Trophoblast cell (in vitro differentiated cells and primary cell): ENCODE measurements around the gene MRPL27.

Experiments used
- DNase-seq, 2 donors: peaks; one replicate each; pipeline ENCODE4 v3.0.0-alpha.2; 2016
- H2AFZ ChIP-seq: 2 replicates; pipeline ENCODE4 v1.6.1; 2013; ENCODE audit warnings: low read length, moderate library complexity, mild to moderate bottlenecking; ENCODE audit not compliant: insufficient read depth, poor library complexity
- H2AK5ac ChIP-seq: 2 replicates; pipeline ENCODE4 v1.6.1; 2013; ENCODE audit warnings: mild to moderate bottlenecking, low read length
- H2BK120ac ChIP-seq: 2 replicates; pipeline ENCODE4 v1.6.1; 2013; ENCODE audit warnings: low read length, mild to moderate bottlenecking, moderate library complexity; ENCODE audit not compliant: insufficient read depth, poor library complexity
- H2BK12ac ChIP-seq: 2 replicates; pipeline ENCODE4 v1.6.1; 2013; ENCODE audit warnings: mild to moderate bottlenecking, low read length, moderate library complexity
- H2BK5ac ChIP-seq: 2 replicates; pipeline ENCODE4 v1.6.1; 2013; ENCODE audit warnings: low read length, low read depth, moderate library complexity, mild to moderate bottlenecking; ENCODE audit not compliant: poor library complexity
- H3K14ac ChIP-seq: 2 replicates; pipeline ENCODE4 v1.6.1; 2013; ENCODE audit warnings: mild to moderate bottlenecking, low read length
- H3K18ac ChIP-seq: 2 replicates; pipeline ENCODE4 v1.6.1; 2013; ENCODE audit warnings: mild to moderate bottlenecking, low read length
- H3K23ac ChIP-seq: 2 replicates; pipeline ENCODE4 v1.6.1; 2013; ENCODE audit warnings: low read length
- H3K27ac ChIP-seq: 2 replicates; pipeline ENCODE4 v1.5.1; 2013; ENCODE audit warnings: low read depth, mild to moderate bottlenecking, inconsistent platforms, low read length, moderate library complexity
- H3K27me3 ChIP-seq: 2 replicates; pipeline ENCODE4 v1.6.1; 2013; ENCODE audit warnings: inconsistent platforms, mild to moderate bottlenecking, low read length, moderate library complexity; ENCODE audit not compliant: insufficient read depth
- H3K36me3 ChIP-seq, 2 experiments: 1 replicate in 1 of 2; 2 replicates in 1 of 2; pipeline ENCODE4 v1.6.1; 2013; ENCODE audit warnings: low read length in 2 of 2, mild to moderate bottlenecking in 2 of 2, moderate library complexity in 1 of 2; ENCODE audit not compliant: insufficient read depth in 2 of 2, control insufficient read depth in 1 of 2
- H3K4ac ChIP-seq: 2 replicates; pipeline ENCODE4 v1.6.1; 2013; ENCODE audit warnings: low read depth, mild to moderate bottlenecking, low read length, moderate library complexity
- H3K4me1 ChIP-seq, 2 experiments: 1 replicate in 1 of 2; 2 replicates in 1 of 2; pipeline ENCODE4 v1.6.1; 2013; ENCODE audit warnings: low read length in 2 of 2, mild to moderate bottlenecking in 2 of 2, moderate library complexity in 1 of 2; ENCODE audit not compliant: insufficient read depth in 2 of 2, control insufficient read depth in 1 of 2
- H3K4me2 ChIP-seq: 2 replicates; pipeline ENCODE4 v1.6.1; 2013; ENCODE audit warnings: inconsistent platforms, mild to moderate bottlenecking, low read length, moderate library complexity
- H3K4me3 ChIP-seq: 2 replicates; pipeline ENCODE4 v1.5.1; 2013; ENCODE audit warnings: mild to moderate bottlenecking, low read depth, low read length, inconsistent platforms
- H3K79me1 ChIP-seq: one replicate; pipeline ENCODE4 v1.6.1; 2013; ENCODE audit warnings: low read length
- H3K79me2 ChIP-seq: 2 replicates; pipeline ENCODE4 v1.6.1; 2013; ENCODE audit warnings: low read length, mild to moderate bottlenecking; ENCODE audit not compliant: control insufficient read depth, insufficient read depth, poor library complexity
- H3K9ac ChIP-seq: 2 replicates; pipeline ENCODE4 v1.6.1; 2013; ENCODE audit warnings: mild to moderate bottlenecking, low read length
- H3K9me3 ChIP-seq: 2 replicates; pipeline ENCODE4 v1.6.1; 2013; ENCODE audit warnings: low read depth, mild to moderate bottlenecking, control low read depth, inconsistent platforms, low read length; ENCODE audit not compliant: insufficient read depth
- H4K12ac ChIP-seq: 2 replicates; pipeline ENCODE4 v1.6.1; 2013; ENCODE audit warnings: low read depth, mild to moderate bottlenecking, low read length, moderate library complexity
- H4K8ac ChIP-seq: 2 replicates; pipeline ENCODE4 v1.6.1; 2013; ENCODE audit warnings: low read depth, mild to moderate bottlenecking, low read length, moderate library complexity
- H4K91ac ChIP-seq: one replicate; pipeline ENCODE4 v1.6.1; 2013; ENCODE audit warnings: low read depth, mild to moderate bottlenecking, low read length, moderate library complexity
- whole genome bisulfite sequencing: extraction: QIAGEN DNeasy Blood & Tissue Kit; methylation state at CpG from one replicate; pipeline ENCODE4 v1.1.7; 2013; ENCODE audit warnings: missing lambda C conversion rate; ENCODE audit not compliant: insufficient read length, insufficient coverage; ENCODE audit errors: extremely low coverage; 5-methylcytosine and 5-hydroxymethylcytosine counted together

Gene MRPL27

GRCh38 chr17:50365649-50366393 lies 7.2 kb downstream of the MRPL27 start:
- H3K9ac ChIP-seq: no peak overlapping the region
- no peaks in the 10 kb centered on the region for H3K79me1 ChIP-seq
- H4K12ac ChIP-seq: no peak overlapping the region
- no peak for DNase-seq
- no peak overlapping the region for H3K4me3 ChIP-seq
- H3K27ac ChIP-seq: no peak overlapping the region
- peaks cover 43 to 45% of the 10 kb centered on the region in 2 experiments for H3K36me3 ChIP-seq
- H2BK5ac ChIP-seq: no peak overlapping the region
- H4K8ac ChIP-seq: no peak overlapping the region
- no peak overlapping the region for H3K18ac ChIP-seq
- no peak overlapping the region for H2BK120ac ChIP-seq
- no peak overlapping the region for H2BK12ac ChIP-seq
- no peaks in the 10 kb centered on the region for H3K9me3 ChIP-seq
- H4K91ac ChIP-seq: no peak overlapping the region
- no peak overlapping the region for H3K14ac ChIP-seq
- H3K4me2 ChIP-seq: no peak overlapping the region
- no peak overlapping the region for H3K4ac ChIP-seq
- H2AFZ ChIP-seq: no peak overlapping the region
- H3K4me1 ChIP-seq: peaks cover 7 to 20% of the 10 kb centered on the region in 2 experiments
- no peaks in the 10 kb centered on the region for H3K27me3 ChIP-seq
- no peak overlapping the region for H3K23ac ChIP-seq
- WGBS: no CpG with 5 or more reads among the region's 14 CpGs
- no peak overlapping the region for H2AK5ac ChIP-seq
- no peaks in the 10 kb centered on the region for H3K79me2 ChIP-seq

- Histone ChIP-seq H2BK5ac (no peak overlapping the region), H3K79me2 (no peaks in the 10 kb centered on the region), H3K4ac (no peak overlapping the region), H3K27me3 (no peaks in the 10 kb centered on the region), H3K23ac (no peak overlapping the region), H3K14ac (no peak overlapping the region), H4K91ac (no peak overlapping the region), H2BK120ac (no peak overlapping the region), H3K4me3 (no peak overlapping the region), H2AK5ac (no peak overlapping the region), H4K8ac (no peak overlapping the region), H3K9ac (no peak overlapping the region), H2BK12ac (no peak overlapping the region), H3K4me2 (no peak overlapping the region), H4K12ac (no peak overlapping the region), H3K18ac (no peak overlapping the region), H2AFZ (no peak overlapping the region), H3K36me3 (peaks cover 37 to 44% of the 10 kb centered on the region in 2 experiments), H3K4me1 (peaks cover 7 to 20% of the 10 kb centered on the region in 2 experiments), H3K79me1 (no peaks in the 10 kb centered on the region), H3K9me3 (no peaks in the 10 kb centered on the region), H3K27ac (no peak overlapping the region)
- DNase-seq: no peak
- WGBS: no CpG with 5 or more reads among the region's 2 CpGs
Measured at GRCh38 chr17:50365165-50365564, 7.8 kb downstream of the MRPL27 start.

GRCh38 chr17:50364715-50365114 lies 8.3 kb downstream of the MRPL27 start:
- H3K79me2 ChIP-seq: no peaks in the 10 kb centered on the region
- H2BK120ac ChIP-seq: no peak overlapping the region
- no peak for DNase-seq
- H3K23ac ChIP-seq: no peak overlapping the region
- peaks cover 7 to 20% of the 10 kb centered on the region in 2 experiments for H3K4me1 ChIP-seq
- no peak overlapping the region for H3K18ac ChIP-seq
- no peaks in the 10 kb centered on the region for H3K79me1 ChIP-seq
- no peak overlapping the region for H3K4me3 ChIP-seq
- H3K36me3 ChIP-seq: peaks cover 37 to 44% of the 10 kb centered on the region in 2 experiments
- no peaks in the 10 kb centered on the region for H3K27me3 ChIP-seq
- H3K4me2 ChIP-seq: no peak overlapping the region
- no peak overlapping the region for H2AFZ ChIP-seq
- no peak overlapping the region for H4K91ac ChIP-seq
- no peak overlapping the region for H3K4ac ChIP-seq
- no peak overlapping the region for H3K9ac ChIP-seq
- H3K27ac ChIP-seq: no peak overlapping the region
- WGBS: no CpG with 5 or more reads among the region's 9 CpGs
- H2BK12ac ChIP-seq: no peak overlapping the region
- no peak overlapping the region for H3K14ac ChIP-seq
- H2AK5ac ChIP-seq: no peak overlapping the region
- no peak overlapping the region for H4K12ac ChIP-seq
- no peak overlapping the region for H4K8ac ChIP-seq
- no peaks in the 10 kb centered on the region for H3K9me3 ChIP-seq
- H2BK5ac ChIP-seq: no peak overlapping the region

GRCh38 chr17:50364061-50364458 lies 8.9 kb downstream of the MRPL27 start:
- Histone ChIP-seq H2BK5ac (no peak overlapping the region), H3K27ac (no peak overlapping the region), H4K8ac (no peak overlapping the region), H4K91ac (no peak overlapping the region), H2BK120ac (no peak overlapping the region), H3K4me1 (peaks cover 7 to 20% of the 10 kb centered on the region in 2 experiments), H4K12ac (no peak overlapping the region), H2AFZ (no peak overlapping the region), H3K36me3 (peaks cover 38 to 47% of the 10 kb centered on the region in 2 experiments), H3K14ac (no peak overlapping the region), H3K4me2 (no peak overlapping the region), H3K9me3 (no peaks in the 10 kb centered on the region), H3K18ac (no peak overlapping the region), H3K79me1 (no peaks in the 10 kb centered on the region), H3K4me3 (no peak overlapping the region), H2BK12ac (no peak overlapping the region), H3K27me3 (no peaks in the 10 kb centered on the region), H2AK5ac (no peak overlapping the region), H3K9ac (no peak overlapping the region), H3K23ac (no peak overlapping the region), H3K79me2 (no peaks in the 10 kb centered on the region), H3K4ac (no peak overlapping the region)
- WGBS: no CpG with 5 or more reads among the region's 4 CpGs
- no peak for DNase-seq
